Stimulated activated naive CD8-positive, alpha-beta T cell treated with anti-CD3 and anti-CD28 coated beads, Interleukin-15, Interleukin-2, amounts not matched to agents 100 U/mL and 50 U/mL, for 24 hours (primary cell): ENCODE results near the gene SETD3.

ENCODE experiments used
- ATAC-seq: fragments of 150-1000 bp; cut with Tn5 transposase; one replicate; pipeline ENCODE4 v1.10.0; 2021
- DNase-seq: peaks from one replicate; pipeline ENCODE4 v3.0.0; 2021

Gene SETD3

GRCh38 chr14:99479906-99480869 lies at the start of gene SETD3:
Gene SETD3, minus strand, starts transcription at chr14:99480859. Its CDS starts 15,054 bp downstream, at chr14:99465805.
- DNase-seq = peak; percentile 62
- ATAC-seq = no peak

- ATAC-seq = no peak
- no peak for DNase-seq
These were observed 49.2 kb upstream of the SETD3 start for GRCh38 chr14:99529899-99530298.

- no peak for DNase-seq
- ATAC-seq = no peak
These were observed 46.9 kb upstream of the SETD3 start for GRCh38 chr14:99527427-99528076.

- no peak for DNase-seq
- ATAC-seq = no peak
These were observed 46.4 kb upstream of the SETD3 start for GRCh38 chr14:99527026-99527425.

- ATAC-seq (no peak), DNase-seq (no peak)
These were observed 45.0 kb upstream of the SETD3 start for GRCh38 chr14:99525699-99526080.

- ATAC-seq = no peak
- DNase-seq = no peak
These were observed 44.4 kb upstream of the SETD3 start for GRCh38 chr14:99524804-99525698.

- DNase-seq (no peak), ATAC-seq (no peak)
These were observed 43.5 kb upstream of the SETD3 start for GRCh38 chr14:99524091-99524661.

GRCh38 chr14:99523704-99524055 lies 43.0 kb upstream of the SETD3 start:
- ATAC-seq (no peak), DNase-seq (no peak)

- DNase-seq = no peak
- ATAC-seq = no peak
These were observed 42.5 kb upstream of the SETD3 start for GRCh38 chr14:99522934-99523703.

GRCh38 chr14:99522457-99522891 lies 41.8 kb upstream of the SETD3 start:
- ATAC-seq (no peak), DNase-seq (no peak)

GRCh38 chr14:99522025-99522401 lies 41.4 kb upstream of the SETD3 start:
- no peak for ATAC-seq
- no peak for DNase-seq

GRCh38 chr14:99521176-99522024 lies 40.7 kb upstream of the SETD3 start:
- ATAC-seq = no peak
- DNase-seq = no peak

GRCh38 chr14:99520571-99521081 lies 40.0 kb upstream of the SETD3 start:
- no peak for DNase-seq

GRCh38 chr14:99519931-99520421 lies 39.3 kb upstream of the SETD3 start:
- DNase-seq = no peak
- no peak for ATAC-seq

More at GRCh38 chr14:99520571-99521081, 40.0 kb upstream of the SETD3 start:
- no peak for ATAC-seq

GRCh38 chr14:99519347-99519881 lies 38.8 kb upstream of the SETD3 start:
- DNase-seq = no peak
- no peak for ATAC-seq

- peak; percentile 62 for ATAC-seq
- peak; percentile 86 for DNase-seq
These were observed 38.0 kb upstream of the SETD3 start for GRCh38 chr14:99518441-99519346.

- ATAC-seq = no peak
These were observed 37.2 kb upstream of the SETD3 start for GRCh38 chr14:99517643-99518381.

More at GRCh38 chr14:99517643-99518381, 37.2 kb upstream of the SETD3 start:
- DNase-seq = no peak
